ENCODE results near the gene PTTG1IP. TPM values are rescaled to one million over a fixed set of nuclear protein-coding genes. Genes with fewer than 3 reads are reported as not detected.

The PTTG1IP gene
- total and polyA plus RNA-seq, 10 of the 15 experiments (the other 5 are each of a cell fraction or from before 2014, with no cell fraction given), result 2.4 to 56.4 (median 44.4) TPM

DNA sequence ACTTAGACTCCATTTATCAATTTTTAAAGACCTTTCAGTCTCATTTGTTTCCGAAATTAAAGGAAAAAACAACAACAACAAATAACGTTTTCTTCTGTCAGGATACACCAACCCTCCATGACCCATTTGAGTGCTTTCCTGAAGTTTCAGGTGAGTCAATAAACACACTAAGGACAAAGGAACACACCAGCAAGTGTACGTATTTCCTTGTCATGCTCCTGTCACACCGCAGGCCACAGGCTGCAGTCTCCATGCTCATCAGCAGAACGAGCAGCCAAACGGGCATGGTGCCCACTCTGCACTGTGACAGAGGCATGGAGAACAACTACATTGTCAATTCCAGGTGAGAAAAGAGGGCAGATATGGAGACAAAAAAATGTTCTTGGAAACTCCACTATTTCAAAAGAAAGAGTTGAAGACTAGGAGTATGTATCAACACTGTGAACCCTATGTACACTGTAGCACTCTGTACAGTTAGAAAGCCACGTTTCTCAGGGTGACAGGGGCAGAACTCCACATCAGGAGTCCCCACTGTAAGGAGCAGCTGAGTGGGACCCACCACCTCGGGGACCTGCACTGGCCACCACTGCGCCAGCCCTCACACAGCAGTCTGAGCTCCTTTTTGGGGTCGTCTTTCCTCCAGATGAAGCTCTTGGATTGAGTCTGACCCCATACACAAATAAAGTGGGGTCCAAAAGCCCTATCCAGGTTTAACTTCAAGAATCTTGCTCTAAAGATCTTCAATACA is 2.6 kb downstream of the PTTG1IP start:
- peak overlapping the region; percentile 89 for H3K4me2 ChIP-seq (ENCODE audit: control insufficient read depth, insufficient read depth)
- 0 out of 2 replicates have a peak overlapping the region, but pooled peaks have one; percentile 19 for H3K9ac ChIP-seq (ENCODE audit: control insufficient read depth, insufficient read depth, low read length)
- peaks cover 29% of the 10 kb centered on the region for H3K4me1 ChIP-seq (ENCODE audit: control insufficient read depth, insufficient read depth, low read length)
- BruUV-seq (replicated peaks), result TSS peak; percentile 35
- 72% methylated on average over 10 of the region's 10 CpGs for WGBS (ENCODE audit: insufficient coverage, insufficient replicate concordance, low lambda C conversion rate, missing lambda C conversion rate)
- no peaks in the 10 kb centered on the region for H3K9me3 ChIP-seq (replicated peaks; ENCODE audit: control insufficient read depth, insufficient read depth, low read length)
- H3K27me3 ChIP-seq (replicated peaks in 1 of 2; ENCODE audit: control insufficient read depth in 2 of 2, insufficient read depth in 2 of 2, low read length in 1 of 2), result no peaks in the 10 kb centered on the region
- H2AFZ ChIP-seq (ENCODE audit: control insufficient read depth, low read depth, low read length), result no peak overlapping the region
- POLR2A ChIA-PET, result no interaction called here
- DNase-seq (ENCODE audit: low read depth, low spot score) (no peak), ATAC-seq (no peak), FAIRE-seq (no peak)
- H3K4me3 ChIP-seq, result peak overlapping the region; percentile 92
- peaks cover 69% of the 10 kb centered on the region for H3K79me2 ChIP-seq (ENCODE audit: control insufficient read depth, insufficient read depth, low read length)
- H3K36me3 ChIP-seq (ENCODE audit: control insufficient read depth in 2 of 2, insufficient read depth in 2 of 2, low read length in 1 of 2), result no peaks in the 10 kb centered on the region; a peak in 1 of 4 replicates
- RAD21 ChIA-PET (ENCODE audit: unreplicated experiment), result no interaction called here
- CTCF ChIA-PET, result interaction anchor here (7.4 kb wide), 1 partner anchor 71 kb away, joined by 67 read pairs; the partner anchor contains the start of gene UBE2G2
- H3K27ac ChIP-seq (ENCODE audit: control insufficient read depth, insufficient read depth), result no peak overlapping the region
- peaks cover 8% of the 10 kb centered on the region for H4K20me1 ChIP-seq (ENCODE audit: control insufficient read depth, insufficient read depth)
- intact Hi-C loops (cut with micrococcal nuclease; ENCODE audit: unreplicated experiment), result loop anchor here (5.0 kb wide), 2 partner anchors 54 to 69 kb away; partner anchors contain the start of genes SUMO3 and UBE2G2
- TF ChIP-seq NR2C1 (IDR thresholded peaks at IDR 0.05), result no peak
- TF ChIP-seq, protein P1, sequence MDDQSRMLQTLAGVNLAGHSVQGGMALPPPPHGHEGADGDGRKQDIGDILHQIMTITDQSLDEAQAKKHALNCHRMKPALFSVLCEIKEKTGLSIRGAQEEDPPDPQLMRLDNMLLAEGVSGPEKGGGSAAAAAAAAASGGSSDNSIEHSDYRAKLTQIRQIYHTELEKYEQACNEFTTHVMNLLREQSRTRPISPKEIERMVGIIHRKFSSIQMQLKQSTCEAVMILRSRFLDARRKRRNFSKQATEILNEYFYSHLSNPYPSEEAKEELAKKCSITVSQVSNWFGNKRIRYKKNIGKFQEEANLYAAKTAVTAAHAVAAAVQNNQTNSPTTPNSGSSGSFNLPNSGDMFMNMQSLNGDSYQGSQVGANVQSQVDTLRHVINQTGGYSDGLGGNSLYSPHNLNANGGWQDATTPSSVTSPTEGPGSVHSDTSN (IDR thresholded peaks at IDR 0.05; ENCODE audit: insufficient replicate concordance, low read depth, low read length), result no peak
- TF ChIP-seq JUND (IDR thresholded peaks at IDR 0.05; ENCODE audit: low read depth, low read length), result no peak
- no peak for TF ChIP-seq BHLHE40 (IDR thresholded peaks at IDR 0.05; ENCODE audit: borderline replicate concordance in 1 of 2, low read depth in 2 of 2, low read length in 1 of 2)
- TF ChIP-seq CHD1 (IDR thresholded peaks at IDR 0.05; ENCODE audit: low read depth, low read length), result no peak
- no peak for TF ChIP-seq BRCA1 (IDR thresholded peaks at IDR 0.05; ENCODE audit: low read depth, low read length)
- no peak for TF ChIP-seq EZH2 (IDR thresholded peaks at IDR 0.05; ENCODE audit: borderline replicate concordance, control insufficient read depth, low read depth, low read length)
- TF ChIP-seq MXI1 (IDR thresholded peaks at IDR 0.05; ENCODE audit: low read depth, low read length), result no peak
- no peak for TF ChIP-seq EGR1 (IDR thresholded peaks at IDR 0.05; ENCODE audit: borderline replicate concordance in 1 of 2, low read depth in 2 of 2, low read length in 2 of 2)
- no peak for TF ChIP-seq MTA2 (IDR thresholded peaks at IDR 0.05; ENCODE audit: low read depth)
- TF ChIP-seq, protein P2, sequence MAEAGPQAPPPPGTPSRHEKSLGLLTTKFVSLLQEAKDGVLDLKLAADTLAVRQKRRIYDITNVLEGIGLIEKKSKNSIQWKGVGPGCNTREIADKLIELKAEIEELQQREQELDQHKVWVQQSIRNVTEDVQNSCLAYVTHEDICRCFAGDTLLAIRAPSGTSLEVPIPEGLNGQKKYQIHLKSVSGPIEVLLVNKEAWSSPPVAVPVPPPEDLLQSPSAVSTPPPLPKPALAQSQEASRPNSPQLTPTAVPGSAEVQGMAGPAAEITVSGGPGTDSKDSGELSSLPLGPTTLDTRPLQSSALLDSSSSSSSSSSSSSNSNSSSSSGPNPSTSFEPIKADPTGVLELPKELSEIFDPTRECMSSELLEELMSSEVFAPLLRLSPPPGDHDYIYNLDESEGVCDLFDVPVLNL (IDR thresholded peaks at IDR 0.05; ENCODE audit: low read depth, low read length), result no peak
- TF ChIP-seq ETV6 (conservative IDR thresholded peaks at IDR 0.05 in 1 of 2, IDR thresholded peaks at IDR 0.05 in 1 of 2; ENCODE audit: borderline replicate concordance in 1 of 2, low read depth in 1 of 2), result no peak
- TF ChIP-seq, protein P3, sequence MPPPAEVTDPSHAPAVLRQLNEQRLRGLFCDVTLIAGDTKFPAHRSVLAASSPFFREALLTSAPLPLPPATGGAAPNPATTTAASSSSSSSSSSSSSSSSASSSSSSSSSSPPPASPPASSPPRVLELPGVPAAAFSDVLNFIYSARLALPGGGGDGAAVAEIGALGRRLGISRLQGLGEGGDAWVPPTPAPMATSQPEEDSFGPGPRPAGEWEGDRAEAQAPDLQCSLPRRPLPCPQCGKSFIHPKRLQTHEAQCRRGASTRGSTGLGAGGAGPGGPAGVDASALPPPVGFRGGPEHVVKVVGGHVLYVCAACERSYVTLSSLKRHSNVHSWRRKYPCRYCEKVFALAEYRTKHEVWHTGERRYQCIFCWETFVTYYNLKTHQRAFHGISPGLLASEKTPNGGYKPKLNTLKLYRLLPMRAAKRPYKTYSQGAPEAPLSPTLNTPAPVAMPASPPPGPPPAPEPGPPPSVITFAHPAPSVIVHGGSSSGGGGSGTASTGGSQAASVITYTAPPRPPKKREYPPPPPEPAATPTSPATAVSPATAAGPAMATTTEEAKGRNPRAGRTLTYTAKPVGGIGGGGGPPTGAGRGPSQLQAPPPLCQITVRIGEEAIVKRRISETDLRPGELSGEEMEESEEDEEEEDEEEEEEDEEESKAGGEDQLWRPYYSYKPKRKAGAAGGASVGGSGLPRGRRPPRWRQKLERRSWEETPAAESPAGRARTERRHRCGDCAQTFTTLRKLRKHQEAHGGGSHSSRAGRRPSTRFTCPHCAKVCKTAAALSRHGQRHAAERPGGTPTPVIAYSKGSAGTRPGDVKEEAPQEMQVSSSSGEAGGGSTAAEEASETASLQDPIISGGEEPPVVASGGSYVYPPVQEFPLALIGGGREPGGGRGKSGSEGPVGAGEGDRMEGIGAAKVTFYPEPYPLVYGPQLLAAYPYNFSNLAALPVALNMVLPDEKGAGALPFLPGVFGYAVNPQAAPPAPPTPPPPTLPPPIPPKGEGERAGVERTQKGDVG (CRISPR knock-in tag; IDR thresholded peaks at IDR 0.05), result no peak
- TF ChIP-seq TARDBP (IDR thresholded peaks at IDR 0.05; ENCODE audit: borderline replicate concordance), result no peak
- no peak for TF ChIP-seq EP300 (IDR thresholded peaks at IDR 0.05; ENCODE audit: borderline replicate concordance in 1 of 2, control insufficient read depth in 1 of 2, low read depth in 2 of 2, low read length in 2 of 2)
- SMC1A ChIA-PET (ENCODE audit: uncharacterized antibody, unreplicated experiment), result interaction anchor here (0.6 kb wide), 1 partner anchor 22 kb away, joined by 3 read pairs; no protein-coding TSS in a partner anchor
- in situ Hi-C loops (cut with MboI), result no loop called here
